ENCODE results near the gene FAM107B. TPM values are rescaled to one million over a fixed set of nuclear protein-coding genes. Genes with fewer than 3 reads are reported as not detected.
"Not testable (repeated sequence)": the region's sequence is repeated elsewhere in the genome, so short reads cannot be mapped to it uniquely, and the experiment has no call there.

The FAM107B gene
- total RNA-seq, 1 experiment from 2014 or later, result 41.6 TPM

- Histone ChIP-seq H4K20me1 (ENCODE audit: insufficient read depth) (no peaks in the 10 kb centered on the region), H3K27ac (ENCODE audit: low read depth, low read length) (no peak overlapping the region), H2AFZ (ENCODE audit: low read depth, low read length, poor library complexity, severe bottlenecking) (no peak overlapping the region), H3K9me3 (ENCODE audit: control insufficient read depth in 1 of 2, insufficient read depth in 1 of 2, low read depth in 1 of 2, low read length in 2 of 2) (no peaks in the 10 kb centered on the region), H3K9me2 (ENCODE audit: insufficient read depth) (no peaks in the 10 kb centered on the region), H3K4me1 (ENCODE audit: control insufficient read depth in 1 of 2, insufficient read depth in 2 of 2, low read length in 2 of 2) (no peaks in the 10 kb centered on the region), H3K27me3 (ENCODE audit: insufficient read depth, low read length) (no peaks in the 10 kb centered on the region), H3K79me2 (ENCODE audit: insufficient read depth, low read length) (no peaks in the 10 kb centered on the region), H3K4me2 (ENCODE audit: low read length) (no peak overlapping the region), H3K9ac (ENCODE audit: low read length) (no peak overlapping the region), H3K36me3 (ENCODE audit: control insufficient read depth in 1 of 2, insufficient read depth in 2 of 2, low read length in 2 of 2) (no peaks in the 10 kb centered on the region), H3K4me3 (replicated peaks in 1 of 2; ENCODE audit: low read depth in 1 of 2, low read length in 2 of 2) (no peak overlapping the region)
- BruUV-seq (replicated peaks), result no TSS peak
- ChIA-PET CTCF (no interaction called here), RAD21 (ENCODE audit: low non-redundant PET in 1 of 2, low total read pairs in 2 of 2, uncharacterized antibody in 2 of 2, unreplicated experiment in 2 of 2) (no interaction called here), POLR2A (no interaction called here)
- ATAC-seq, result no peak
- no peak for TF ChIP-seq ATF3 (IDR thresholded peaks at IDR 0.05)
- no peak for TF ChIP-seq SIN3A (IDR thresholded peaks at IDR 0.05; ENCODE audit: low read depth)
- no peak for TF ChIP-seq SRF (IDR thresholded peaks at IDR 0.05; ENCODE audit: low read depth)
- no peak for DNase-seq (ENCODE audit: low read depth, low spot score)
- intact Hi-C loops (cut with micrococcal nuclease), result no loop called here
Measured at GRCh38 chr10:14717552-14717951, 57.1 kb downstream of the FAM107B start.

GRCh38 chr10:14712991-14713424 is 61.7 kb downstream of the FAM107B start:
- Histone ChIP-seq H3K9ac (ENCODE audit: low read length) (no peak overlapping the region), H3K9me3 (ENCODE audit: control insufficient read depth in 1 of 2, insufficient read depth in 1 of 2, low read depth in 1 of 2, low read length in 2 of 2) (no peaks in the 10 kb centered on the region), H3K36me3 (ENCODE audit: control insufficient read depth in 1 of 2, insufficient read depth in 2 of 2, low read length in 2 of 2) (no peaks in the 10 kb centered on the region), H2AFZ (ENCODE audit: low read depth, low read length, poor library complexity, severe bottlenecking) (no peak overlapping the region), H3K4me1 (ENCODE audit: control insufficient read depth in 1 of 2, insufficient read depth in 2 of 2, low read length in 2 of 2) (no peaks in the 10 kb centered on the region), H3K9me2 (ENCODE audit: insufficient read depth) (no peaks in the 10 kb centered on the region), H4K20me1 (ENCODE audit: insufficient read depth) (no peaks in the 10 kb centered on the region), H3K4me2 (ENCODE audit: low read length) (no peak overlapping the region), H3K79me2 (ENCODE audit: insufficient read depth, low read length) (no peaks in the 10 kb centered on the region), H3K27me3 (ENCODE audit: insufficient read depth, low read length) (no peaks in the 10 kb centered on the region), H3K27ac (ENCODE audit: low read depth, low read length) (no peak overlapping the region), H3K4me3 (replicated peaks in 1 of 2; ENCODE audit: low read depth in 1 of 2, low read length in 2 of 2) (no peak overlapping the region)
- no peak for TF ChIP-seq POLR2AphosphoS5 (IDR thresholded peaks at IDR 0.05; ENCODE audit: low read depth, low read length)
- no peak for TF ChIP-seq ELF1 (IDR thresholded peaks at IDR 0.05; ENCODE audit: borderline replicate concordance, low read depth)
- no peak for TF ChIP-seq SIN3A (IDR thresholded peaks at IDR 0.05; ENCODE audit: low read depth)
- TF ChIP-seq ZBTB33 (IDR thresholded peaks at IDR 0.05; ENCODE audit: extremely low read depth, insufficient replicate concordance, low read length), result no peak
- TF ChIP-seq TCF7L2 (IDR thresholded peaks at IDR 0.05; ENCODE audit: borderline replicate concordance, extremely low read depth, insufficient read depth, insufficient read length), result no peak
- TF ChIP-seq ZFX (IDR thresholded peaks at IDR 0.05), result no peak
- POLR2A ChIA-PET, result no interaction called here
- ATAC-seq (no peak), DNase-seq (ENCODE audit: low read depth, low spot score) (no peak)
- RAD21 ChIA-PET (ENCODE audit: low non-redundant PET in 1 of 2, low total read pairs in 2 of 2, uncharacterized antibody in 2 of 2, unreplicated experiment in 2 of 2), result no interaction called here
- BruUV-seq (replicated peaks), result no TSS peak
- intact Hi-C loops (cut with micrococcal nuclease), result no loop called here
- CTCF ChIA-PET, result no interaction called here

GRCh38 chr10:14709344-14709743 is 65.4 kb downstream of the FAM107B start:
- H3K27me3 ChIP-seq (ENCODE audit: insufficient read depth, low read length); CTCF ChIA-PET; RAD21 ChIA-PET (ENCODE audit: low non-redundant PET in 1 of 2, low total read pairs in 2 of 2, uncharacterized antibody in 2 of 2, unreplicated experiment in 2 of 2); DNase-seq (ENCODE audit: low read depth, low spot score); H3K79me2 ChIP-seq (ENCODE audit: insufficient read depth, low read length); BruUV-seq (replicated peaks); H3K9me2 ChIP-seq (ENCODE audit: insufficient read depth); H3K9me3 ChIP-seq (ENCODE audit: control insufficient read depth in 1 of 2, insufficient read depth in 1 of 2, low read depth in 1 of 2, low read length in 2 of 2); H3K36me3 ChIP-seq (ENCODE audit: control insufficient read depth in 1 of 2, insufficient read depth in 2 of 2, low read length in 2 of 2); H3K4me3 ChIP-seq (replicated peaks in 1 of 2; ENCODE audit: low read depth in 1 of 2, low read length in 2 of 2); H3K4me2 ChIP-seq (ENCODE audit: low read length); H4K20me1 ChIP-seq (ENCODE audit: insufficient read depth); intact Hi-C loops (cut with micrococcal nuclease); ATAC-seq; POLR2A ChIA-PET; H3K4me1 ChIP-seq (ENCODE audit: control insufficient read depth in 1 of 2, insufficient read depth in 2 of 2, low read length in 2 of 2); H3K27ac ChIP-seq (ENCODE audit: low read depth, low read length); H2AFZ ChIP-seq (ENCODE audit: low read depth, low read length, poor library complexity, severe bottlenecking); H3K9ac ChIP-seq (ENCODE audit: low read length): not testable (repeated sequence)
